ENCODE results near the gene HIPK3.
A peak's percentile ranks its signal among the peaks of the same experiment; 100 is the strongest.

Gene HIPK3

DNA sequence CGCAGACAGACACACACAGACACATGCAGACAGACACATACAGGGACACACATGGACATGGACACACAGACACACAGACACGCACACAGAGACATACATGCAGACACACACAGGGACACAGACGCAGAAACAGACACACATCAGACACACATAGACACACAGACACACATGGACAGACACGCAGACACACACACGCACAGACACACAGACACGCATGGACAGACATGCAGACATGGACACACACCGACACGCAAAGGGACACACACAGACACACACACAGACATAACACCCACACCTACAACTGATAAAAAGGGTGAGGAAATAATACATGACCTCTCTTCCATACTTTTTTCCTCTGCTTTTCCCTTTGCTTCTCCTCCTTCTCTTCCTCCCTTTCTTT lies 146.2 kb downstream of the HIPK3 start:
- Histone ChIP-seq H3K27ac (ENCODE audit: low read length) (no peak overlapping the region), H3K9ac (ENCODE audit: low read length) (no peak overlapping the region), H3K4me3 (ENCODE audit: low read length) (no peak overlapping the region), H2AFZ (ENCODE audit: low read depth, low read length) (no peak overlapping the region), H3K79me2 (ENCODE audit: low read length) (no peaks in the 10 kb centered on the region), H3K4me1 (ENCODE audit: low read length) (peaks cover 11% of the 10 kb centered on the region), H4K20me1 (ENCODE audit: insufficient read depth, low read length) (no peaks in the 10 kb centered on the region), H3K9me3 (ENCODE audit: insufficient read depth, low read length) (no peaks in the 10 kb centered on the region), H3K27me3 (ENCODE audit: low read depth, low read length) (peaks cover 4% of the 10 kb centered on the region), H3K4me2 (ENCODE audit: low read length) (no peak overlapping the region), H3K36me3 (replicated peaks; ENCODE audit: low read depth, low read length) (no peaks in the 10 kb centered on the region)
- TF ChIP-seq EZH2phosphoT487 (IDR thresholded peaks at IDR 0.05; ENCODE audit: low read depth) = no peak
- TF ChIP-seq, protein P1, sequence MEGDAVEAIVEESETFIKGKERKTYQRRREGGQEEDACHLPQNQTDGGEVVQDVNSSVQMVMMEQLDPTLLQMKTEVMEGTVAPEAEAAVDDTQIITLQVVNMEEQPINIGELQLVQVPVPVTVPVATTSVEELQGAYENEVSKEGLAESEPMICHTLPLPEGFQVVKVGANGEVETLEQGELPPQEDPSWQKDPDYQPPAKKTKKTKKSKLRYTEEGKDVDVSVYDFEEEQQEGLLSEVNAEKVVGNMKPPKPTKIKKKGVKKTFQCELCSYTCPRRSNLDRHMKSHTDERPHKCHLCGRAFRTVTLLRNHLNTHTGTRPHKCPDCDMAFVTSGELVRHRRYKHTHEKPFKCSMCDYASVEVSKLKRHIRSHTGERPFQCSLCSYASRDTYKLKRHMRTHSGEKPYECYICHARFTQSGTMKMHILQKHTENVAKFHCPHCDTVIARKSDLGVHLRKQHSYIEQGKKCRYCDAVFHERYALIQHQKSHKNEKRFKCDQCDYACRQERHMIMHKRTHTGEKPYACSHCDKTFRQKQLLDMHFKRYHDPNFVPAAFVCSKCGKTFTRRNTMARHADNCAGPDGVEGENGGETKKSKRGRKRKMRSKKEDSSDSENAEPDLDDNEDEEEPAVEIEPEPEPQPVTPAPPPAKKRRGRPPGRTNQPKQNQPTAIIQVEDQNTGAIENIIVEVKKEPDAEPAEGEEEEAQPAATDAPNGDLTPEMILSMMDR (IDR thresholded peaks at IDR 0.05; ENCODE audit: low read depth, low read length) = no peak

DNA sequence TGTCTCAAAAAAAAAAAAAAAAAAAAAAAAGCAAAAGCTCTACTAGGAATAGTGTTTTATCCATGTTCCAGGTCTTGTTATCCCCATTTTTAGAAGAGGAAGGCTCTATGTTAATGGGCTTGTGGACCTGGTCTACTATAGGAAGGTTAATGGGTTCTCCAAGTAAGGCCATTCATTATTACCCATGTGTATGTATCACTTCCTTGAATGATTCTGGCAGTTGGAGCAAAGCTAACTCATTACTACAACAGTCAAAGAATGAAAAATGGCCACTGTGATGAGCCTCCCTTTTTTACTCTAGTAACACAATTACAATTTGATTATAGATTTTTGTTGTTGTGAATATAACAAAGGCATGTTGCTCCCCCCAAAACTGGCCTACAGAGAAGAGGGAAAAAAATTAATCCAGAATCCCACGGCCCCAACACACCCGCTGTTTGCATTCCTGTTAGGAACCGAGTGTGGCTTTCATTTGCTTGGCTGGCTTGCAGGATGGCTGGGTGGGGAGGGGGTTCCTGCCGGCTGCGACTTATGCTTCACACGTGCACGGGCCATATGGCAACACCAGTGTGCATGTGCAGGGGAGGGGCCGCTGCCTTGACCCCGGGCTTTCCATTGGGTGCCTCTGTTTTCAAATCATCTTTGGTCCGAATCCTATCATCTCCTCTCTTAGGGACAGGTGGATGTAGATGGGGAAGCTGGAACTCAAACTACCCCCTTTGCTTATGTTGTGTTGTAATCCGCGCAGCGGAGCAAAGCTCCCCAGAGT lies 148.8 kb downstream of the HIPK3 start:
- Histone ChIP-seq H3K36me3 (replicated peaks; ENCODE audit: low read depth, low read length) (no peaks in the 10 kb centered on the region), H3K79me2 (ENCODE audit: low read length) (no peaks in the 10 kb centered on the region), H3K9ac (ENCODE audit: low read length) (no peak overlapping the region), H3K4me3 (ENCODE audit: low read length) (no peak overlapping the region), H3K27ac (ENCODE audit: low read length) (no peak overlapping the region), H3K4me2 (ENCODE audit: low read length) (0 out of 2 replicates have a peak overlapping the region, but pooled peaks have one; percentile 4), H3K4me1 (ENCODE audit: low read length) (peaks cover 11% of the 10 kb centered on the region), H3K9me3 (ENCODE audit: insufficient read depth, low read length) (no peaks in the 10 kb centered on the region), H2AFZ (ENCODE audit: low read depth, low read length) (no peak overlapping the region), H3K27me3 (ENCODE audit: low read depth, low read length) (peaks cover 10% of the 10 kb centered on the region), H4K20me1 (ENCODE audit: insufficient read depth, low read length) (no peaks in the 10 kb centered on the region)
- TF ChIP-seq EZH2phosphoT487 (IDR thresholded peaks at IDR 0.05; ENCODE audit: low read depth) = no peak
- TF ChIP-seq, protein P1 (IDR thresholded peaks at IDR 0.05; ENCODE audit: low read depth, low read length) = no peak

Data from OCI-LY3 (cell line).